ENCODE measurements around the gene KRT35. TPM values are rescaled to one million over a fixed set of nuclear protein-coding genes. Genes with fewer than 3 reads are reported as not detected.

KRT35 gene
- total and polyA plus RNA-seq, 2 experiments from 2014 or later, result not detected

DNA sequence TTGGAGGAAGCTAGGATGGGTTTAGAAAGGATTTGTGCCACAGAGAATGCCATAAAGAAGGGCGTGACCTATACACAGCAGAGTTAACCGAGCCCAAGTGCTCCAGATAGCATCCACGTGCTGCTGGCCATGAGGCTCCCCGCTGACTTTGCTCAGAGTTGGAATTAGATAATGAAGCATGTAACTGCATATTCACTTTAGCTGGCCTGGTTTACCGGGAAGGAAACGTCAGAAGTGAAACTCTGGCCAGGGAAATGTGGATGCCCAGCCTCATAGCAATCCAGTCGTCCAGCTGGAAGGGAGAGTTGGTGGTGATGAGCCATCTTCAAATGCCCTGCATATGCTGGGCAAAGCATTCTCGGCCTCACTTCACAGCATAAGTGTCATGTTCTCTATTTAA lies 6.1 kb downstream of the KRT35 start:
- ATAC-seq, result no peak
- H3K27ac Mint-ChIP-seq, result no peak overlapping the region
- H3K27me3 ChIP-seq (ENCODE audit: insufficient read depth), result no peaks in the 10 kb centered on the region
- no peak overlapping the region for H3K27ac ChIP-seq (ENCODE audit: low read depth)
- H3K4me1 ChIP-seq (ENCODE audit: insufficient read depth), result no peaks in the 10 kb centered on the region
- H3K36me3 Mint-ChIP-seq (ENCODE audit: low read depth), result no peaks in the 10 kb centered on the region
- no peaks in the 10 kb centered on the region for H3K79me2 ChIP-seq (replicated peaks; ENCODE audit: insufficient read depth)
- no peak overlapping the region for H2AFZ ChIP-seq
- TF ChIP-seq, protein P1, sequence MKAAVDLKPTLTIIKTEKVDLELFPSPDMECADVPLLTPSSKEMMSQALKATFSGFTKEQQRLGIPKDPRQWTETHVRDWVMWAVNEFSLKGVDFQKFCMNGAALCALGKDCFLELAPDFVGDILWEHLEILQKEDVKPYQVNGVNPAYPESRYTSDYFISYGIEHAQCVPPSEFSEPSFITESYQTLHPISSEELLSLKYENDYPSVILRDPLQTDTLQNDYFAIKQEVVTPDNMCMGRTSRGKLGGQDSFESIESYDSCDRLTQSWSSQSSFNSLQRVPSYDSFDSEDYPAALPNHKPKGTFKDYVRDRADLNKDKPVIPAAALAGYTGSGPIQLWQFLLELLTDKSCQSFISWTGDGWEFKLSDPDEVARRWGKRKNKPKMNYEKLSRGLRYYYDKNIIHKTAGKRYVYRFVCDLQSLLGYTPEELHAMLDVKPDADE (IDR thresholded peaks at IDR 0.05), result no peak
- H3K4me2 ChIP-seq, result no peak overlapping the region
- peaks cover 2% of the 10 kb centered on the region for H3K27me3 Mint-ChIP-seq (ENCODE audit: insufficient read depth, low read depth, poor library complexity)
- no peak for DNase-seq (ENCODE audit: low spot score)
- H3K9me2 ChIP-seq (ENCODE audit: insufficient read depth), result no peaks in the 10 kb centered on the region; the same call in 1 of the 2 replicates
- H3F3A ChIP-seq (replicated peaks; ENCODE audit: low read depth), result no peaks in the 10 kb centered on the region
- H3K36me3 ChIP-seq (ENCODE audit: insufficient read depth), result no peaks in the 10 kb centered on the region
- peaks cover 9% of the 10 kb centered on the region; the same call in 1 of the 3 replicates for H3K9me3 Mint-ChIP-seq
- H3K4me1 Mint-ChIP-seq, result no peaks in the 10 kb centered on the region
- no peak overlapping the region for H3K4me3 ChIP-seq
- H3K4me3 Mint-ChIP-seq, result no peak overlapping the region
- no peaks in the 10 kb centered on the region for H4K20me1 ChIP-seq (replicated peaks; ENCODE audit: insufficient read depth)

DNA sequence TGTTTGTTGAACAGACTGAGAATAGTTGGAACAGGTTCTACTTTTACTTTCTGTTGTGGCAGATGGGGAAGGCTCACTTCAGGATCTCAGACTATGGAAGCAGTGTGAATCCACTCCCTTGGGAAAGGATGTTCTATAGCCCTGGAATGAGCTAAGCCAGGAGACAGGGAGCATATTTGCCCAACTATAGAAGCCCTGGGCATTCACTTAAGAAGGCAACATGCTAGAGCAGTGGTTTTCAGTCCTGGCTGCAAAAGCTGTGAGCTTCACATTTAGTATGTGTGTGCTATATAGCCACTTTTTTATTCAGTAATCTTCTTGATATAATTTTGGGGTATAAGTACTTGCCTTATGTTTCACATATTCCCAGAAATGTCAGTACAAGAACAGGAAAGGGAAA lies 12.6 kb downstream of the KRT35 start:
- H3K27ac Mint-ChIP-seq, result no peak overlapping the region
- Histone ChIP-seq H3K9me2 (ENCODE audit: insufficient read depth) (0 out of 2 replicates have a peak, but pooled peaks cover 4% of the 10 kb centered on the region), H3F3A (replicated peaks; ENCODE audit: low read depth) (no peaks in the 10 kb centered on the region), H3K36me3 (ENCODE audit: insufficient read depth) (no peaks in the 10 kb centered on the region), H3K4me2 (no peak overlapping the region), H3K79me2 (replicated peaks; ENCODE audit: insufficient read depth) (no peaks in the 10 kb centered on the region), H2AFZ (no peak overlapping the region), H3K27ac (ENCODE audit: low read depth) (no peak overlapping the region), H3K4me1 (ENCODE audit: insufficient read depth) (no peaks in the 10 kb centered on the region), H3K27me3 (ENCODE audit: insufficient read depth) (no peaks in the 10 kb centered on the region), H4K20me1 (replicated peaks; ENCODE audit: insufficient read depth) (no peaks in the 10 kb centered on the region), H3K4me3 (no peak overlapping the region)
- DNase-seq (ENCODE audit: low spot score), result no peak
- peaks cover 14% of the 10 kb centered on the region; the same call in 2 of the 3 replicates for H3K9me3 Mint-ChIP-seq
- no peaks in the 10 kb centered on the region for H3K4me1 Mint-ChIP-seq
- no peak overlapping the region for H3K4me3 Mint-ChIP-seq
- H3K27me3 Mint-ChIP-seq (ENCODE audit: insufficient read depth, low read depth, poor library complexity), result peaks cover 4% of the 10 kb centered on the region
- no peak for ATAC-seq
- no peaks in the 10 kb centered on the region for H3K36me3 Mint-ChIP-seq (ENCODE audit: low read depth)
- TF ChIP-seq, protein P2, sequence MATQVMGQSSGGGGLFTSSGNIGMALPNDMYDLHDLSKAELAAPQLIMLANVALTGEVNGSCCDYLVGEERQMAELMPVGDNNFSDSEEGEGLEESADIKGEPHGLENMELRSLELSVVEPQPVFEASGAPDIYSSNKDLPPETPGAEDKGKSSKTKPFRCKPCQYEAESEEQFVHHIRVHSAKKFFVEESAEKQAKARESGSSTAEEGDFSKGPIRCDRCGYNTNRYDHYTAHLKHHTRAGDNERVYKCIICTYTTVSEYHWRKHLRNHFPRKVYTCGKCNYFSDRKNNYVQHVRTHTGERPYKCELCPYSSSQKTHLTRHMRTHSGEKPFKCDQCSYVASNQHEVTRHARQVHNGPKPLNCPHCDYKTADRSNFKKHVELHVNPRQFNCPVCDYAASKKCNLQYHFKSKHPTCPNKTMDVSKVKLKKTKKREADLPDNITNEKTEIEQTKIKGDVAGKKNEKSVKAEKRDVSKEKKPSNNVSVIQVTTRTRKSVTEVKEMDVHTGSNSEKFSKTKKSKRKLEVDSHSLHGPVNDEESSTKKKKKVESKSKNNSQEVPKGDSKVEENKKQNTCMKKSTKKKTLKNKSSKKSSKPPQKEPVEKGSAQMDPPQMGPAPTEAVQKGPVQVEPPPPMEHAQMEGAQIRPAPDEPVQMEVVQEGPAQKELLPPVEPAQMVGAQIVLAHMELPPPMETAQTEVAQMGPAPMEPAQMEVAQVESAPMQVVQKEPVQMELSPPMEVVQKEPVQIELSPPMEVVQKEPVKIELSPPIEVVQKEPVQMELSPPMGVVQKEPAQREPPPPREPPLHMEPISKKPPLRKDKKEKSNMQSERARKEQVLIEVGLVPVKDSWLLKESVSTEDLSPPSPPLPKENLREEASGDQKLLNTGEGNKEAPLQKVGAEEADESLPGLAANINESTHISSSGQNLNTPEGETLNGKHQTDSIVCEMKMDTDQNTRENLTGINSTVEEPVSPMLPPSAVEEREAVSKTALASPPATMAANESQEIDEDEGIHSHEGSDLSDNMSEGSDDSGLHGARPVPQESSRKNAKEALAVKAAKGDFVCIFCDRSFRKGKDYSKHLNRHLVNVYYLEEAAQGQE (IDR thresholded peaks at IDR 0.05; ENCODE audit: unreplicated experiment), result no peak
- TF ChIP-seq EZH2phosphoT487 (IDR thresholded peaks at IDR 0.05; ENCODE audit: unreplicated experiment) (no peak), ZNF114 (CRISPR knock-in tag; IDR thresholded peaks at IDR 0.05) (no peak), NANOG (IDR thresholded peaks at IDR 0.05; ENCODE audit: borderline replicate concordance) (no peak), POLR2AphosphoS5 (IDR thresholded peaks at IDR 0.05; ENCODE audit: low read depth) (no peak), CREB1 (CRISPR knock-in tag; IDR thresholded peaks at IDR 0.05; ENCODE audit: low read depth) (no peak), EZH2 (IDR thresholded peaks at IDR 0.05; ENCODE audit: low read depth, unreplicated experiment) (no peak), ZNF331 (CRISPR knock-in tag; IDR thresholded peaks at IDR 0.05; ENCODE audit: low read depth) (no peak), STAT1 (IDR thresholded peaks at IDR 0.05; ENCODE audit: unreplicated experiment) (no peak)
- TF ChIP-seq, protein P1 (IDR thresholded peaks at IDR 0.05), result no peak
- TF ChIP-seq, protein P3, sequence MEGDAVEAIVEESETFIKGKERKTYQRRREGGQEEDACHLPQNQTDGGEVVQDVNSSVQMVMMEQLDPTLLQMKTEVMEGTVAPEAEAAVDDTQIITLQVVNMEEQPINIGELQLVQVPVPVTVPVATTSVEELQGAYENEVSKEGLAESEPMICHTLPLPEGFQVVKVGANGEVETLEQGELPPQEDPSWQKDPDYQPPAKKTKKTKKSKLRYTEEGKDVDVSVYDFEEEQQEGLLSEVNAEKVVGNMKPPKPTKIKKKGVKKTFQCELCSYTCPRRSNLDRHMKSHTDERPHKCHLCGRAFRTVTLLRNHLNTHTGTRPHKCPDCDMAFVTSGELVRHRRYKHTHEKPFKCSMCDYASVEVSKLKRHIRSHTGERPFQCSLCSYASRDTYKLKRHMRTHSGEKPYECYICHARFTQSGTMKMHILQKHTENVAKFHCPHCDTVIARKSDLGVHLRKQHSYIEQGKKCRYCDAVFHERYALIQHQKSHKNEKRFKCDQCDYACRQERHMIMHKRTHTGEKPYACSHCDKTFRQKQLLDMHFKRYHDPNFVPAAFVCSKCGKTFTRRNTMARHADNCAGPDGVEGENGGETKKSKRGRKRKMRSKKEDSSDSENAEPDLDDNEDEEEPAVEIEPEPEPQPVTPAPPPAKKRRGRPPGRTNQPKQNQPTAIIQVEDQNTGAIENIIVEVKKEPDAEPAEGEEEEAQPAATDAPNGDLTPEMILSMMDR (conservative IDR thresholded peaks at IDR 0.05; ENCODE audit: low read depth in 2 of 2), result no peak

Measured in GM23338 (cell line).